ENCODE results near the gene AGER. TPM values are rescaled to one million over a fixed set of nuclear protein-coding genes. Genes with fewer than 3 reads are reported as not detected.
"Not testable (repeated sequence)": the region's sequence is repeated elsewhere in the genome, so short reads cannot be mapped to it uniquely, and the experiment has no call there.

Gene AGER
- total RNA-seq, 1 donor from 2014 or later, result 24.1 TPM

DNA sequence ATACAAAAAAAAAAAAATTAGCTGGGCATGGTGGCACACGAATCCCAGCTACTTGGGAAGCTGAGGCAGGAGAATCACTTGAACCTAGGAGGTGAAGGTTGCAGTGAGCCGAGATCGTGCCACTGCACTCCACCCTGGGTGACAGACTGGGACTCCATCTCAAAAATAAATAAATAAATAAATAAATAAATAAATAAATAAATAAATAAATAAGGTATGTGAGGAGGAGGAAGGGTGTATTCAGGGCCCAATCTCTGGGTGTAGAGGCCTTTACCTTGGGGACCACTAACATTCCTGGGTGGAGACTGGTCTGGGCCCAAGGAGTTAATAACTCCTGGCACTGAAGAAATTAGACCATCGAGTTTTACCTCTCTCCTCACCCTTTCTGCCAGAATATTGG is 27.4 kb upstream of the AGER start:
- H3K36me3 Mint-ChIP-seq (ENCODE audit: low read depth); H3K27ac Mint-ChIP-seq; H3K4me3 Mint-ChIP-seq; DNase-seq; intact Hi-C loops (cut with micrococcal nuclease); H3K4me1 Mint-ChIP-seq; H3K9me3 Mint-ChIP-seq: not testable (repeated sequence)
- peaks cover 13% of the 10 kb centered on the region for H3K27me3 Mint-ChIP-seq

GRCh38 chr6:32210191-32210601 is 26.1 kb upstream of the AGER start:
- no peak overlapping the region for H3K4me3 Mint-ChIP-seq
- peaks cover 16% of the 10 kb centered on the region for H3K27me3 Mint-ChIP-seq
- H3K9me3 Mint-ChIP-seq, result no peaks in the 10 kb centered on the region
- intact Hi-C loops (cut with micrococcal nuclease), result no loop called here
- H3K36me3 Mint-ChIP-seq (ENCODE audit: low read depth), result no peaks in the 10 kb centered on the region
- DNase-seq, result no peak
- H3K27ac Mint-ChIP-seq, result no peak overlapping the region
- H3K4me1 Mint-ChIP-seq, result no peaks in the 10 kb centered on the region

DNA sequence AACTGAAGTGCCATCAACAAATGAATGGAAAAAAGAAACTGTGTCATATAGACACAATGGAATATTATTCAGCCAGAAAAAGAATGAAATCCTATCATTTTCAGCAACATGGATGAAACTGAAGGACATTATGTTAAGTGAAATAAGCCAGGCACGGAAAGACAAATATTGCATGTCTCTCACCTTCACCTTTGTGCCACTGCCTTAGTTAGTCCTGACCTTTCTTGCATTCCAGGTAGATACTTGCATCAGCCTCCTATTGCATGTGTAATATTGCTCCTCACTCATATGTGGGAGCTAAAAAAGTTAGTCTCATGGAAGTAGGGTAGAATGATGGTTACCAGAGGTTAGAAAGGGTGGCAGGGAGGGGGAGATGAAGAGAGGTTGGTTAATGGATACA is 24.9 kb upstream of the AGER start:
- intact Hi-C loops (cut with micrococcal nuclease), result no loop called here

GRCh38 chr6:32204268-32204715 is 20.2 kb upstream of the AGER start:
- no peaks in the 10 kb centered on the region for H3K9me3 Mint-ChIP-seq
- H3K4me3 Mint-ChIP-seq, result no peak overlapping the region
- H3K36me3 Mint-ChIP-seq (ENCODE audit: low read depth), result no peaks in the 10 kb centered on the region
- peaks cover 28% of the 10 kb centered on the region for H3K27me3 Mint-ChIP-seq
- intact Hi-C loops (cut with micrococcal nuclease), result no loop called here
- H3K4me1 Mint-ChIP-seq, result no peaks in the 10 kb centered on the region
- no peak overlapping the region for H3K27ac Mint-ChIP-seq
- DNase-seq, result no peak

More for the DNA sequence above, 24.9 kb upstream of the AGER start:
- Mint-ChIP-seq H3K36me3 (ENCODE audit: low read depth) (no peaks in the 10 kb centered on the region), H3K4me1 (no peaks in the 10 kb centered on the region), H3K27me3 (peaks cover 24% of the 10 kb centered on the region), H3K4me3 (no peak overlapping the region), H3K27ac (no peak overlapping the region), H3K9me3 (no peaks in the 10 kb centered on the region)
- no peak for DNase-seq

- peaks cover 22% of the 10 kb centered on the region for H3K27me3 Mint-ChIP-seq
- no peak overlapping the region for H3K4me3 Mint-ChIP-seq
- H3K27ac Mint-ChIP-seq, result no peak overlapping the region
- intact Hi-C loops (cut with micrococcal nuclease), result no loop called here
- no peaks in the 10 kb centered on the region for H3K36me3 Mint-ChIP-seq (ENCODE audit: low read depth)
- no peak for DNase-seq
- no peaks in the 10 kb centered on the region for H3K4me1 Mint-ChIP-seq
- H3K9me3 Mint-ChIP-seq, result no peaks in the 10 kb centered on the region
Measured at GRCh38 chr6:32203426-32204267, 19.6 kb upstream of the AGER start.

DNA sequence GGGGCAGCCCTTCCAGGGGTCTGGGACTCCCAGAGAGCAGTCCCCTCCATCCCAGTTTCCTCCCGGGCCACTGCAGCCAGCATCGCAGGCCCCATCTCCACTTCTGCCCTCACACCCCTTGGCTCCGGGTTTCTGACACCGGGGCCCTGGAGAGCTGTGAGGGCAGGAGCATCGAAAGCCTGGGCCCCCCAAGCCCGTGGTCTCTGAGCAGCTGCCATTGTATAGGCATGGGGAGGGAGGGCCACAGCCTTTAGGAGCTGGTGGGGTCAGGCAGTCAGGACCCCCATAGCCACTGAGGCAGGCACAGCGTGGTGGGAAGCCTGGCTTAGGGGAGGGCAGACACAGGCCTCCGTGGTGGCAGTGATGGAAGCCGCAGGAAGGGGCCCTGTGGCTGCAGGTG is 18.1 kb upstream of the AGER start:
- Mint-ChIP-seq H3K27me3 (peaks cover 19% of the 10 kb centered on the region), H3K9me3 (no peaks in the 10 kb centered on the region), H3K36me3 (ENCODE audit: low read depth) (no peaks in the 10 kb centered on the region), H3K4me1 (no peaks in the 10 kb centered on the region), H3K4me3 (no peak overlapping the region), H3K27ac (no peak overlapping the region)
- no peak for DNase-seq
- intact Hi-C loops (cut with micrococcal nuclease), result no loop called here

GRCh38 chr6:32200711-32201475 is 16.8 kb upstream of the AGER start:
- intact Hi-C loops (cut with micrococcal nuclease), result no loop called here
- Mint-ChIP-seq H3K27ac (no peak overlapping the region), H3K9me3 (no peaks in the 10 kb centered on the region), H3K27me3 (peaks cover 14% of the 10 kb centered on the region), H3K4me1 (peaks cover 6% of the 10 kb centered on the region), H3K4me3 (no peak overlapping the region), H3K36me3 (ENCODE audit: low read depth) (no peaks in the 10 kb centered on the region)
- no peak for DNase-seq

- Mint-ChIP-seq H3K27me3 (peaks cover 4% of the 10 kb centered on the region), H3K4me1 (peaks cover 22% of the 10 kb centered on the region), H3K4me3 (no peak overlapping the region), H3K36me3 (ENCODE audit: low read depth) (no peaks in the 10 kb centered on the region), H3K27ac (no peak overlapping the region), H3K9me3 (no peaks in the 10 kb centered on the region)
- no peak for DNase-seq
- intact Hi-C loops (cut with micrococcal nuclease), result loop anchor here (5.0 to 10.0 kb wide), 4 partner anchors 653 to 1984 kb away; partner anchors contain the start of genes PSMB9, RGL2, TAP1 and TRIM26
Measured at GRCh38 chr6:32198866-32199265, 14.8 kb upstream of the AGER start.

- DNase-seq, result no peak
- no peak overlapping the region for H3K27ac Mint-ChIP-seq
- H3K36me3 Mint-ChIP-seq (ENCODE audit: low read depth), result no peaks in the 10 kb centered on the region
- H3K4me1 Mint-ChIP-seq, result peaks cover 27% of the 10 kb centered on the region
- no peak overlapping the region for H3K4me3 Mint-ChIP-seq
- H3K27me3 Mint-ChIP-seq, result peaks cover 2% of the 10 kb centered on the region
- intact Hi-C loops (cut with micrococcal nuclease), result loop anchor here (5.0 to 10.0 kb wide), 4 partner anchors 654 to 1984 kb away; partner anchors contain the start of genes PSMB9, RGL2, TAP1 and TRIM26
- no peaks in the 10 kb centered on the region for H3K9me3 Mint-ChIP-seq
Measured at GRCh38 chr6:32198345-32198696, 14.3 kb upstream of the AGER start.

DNA sequence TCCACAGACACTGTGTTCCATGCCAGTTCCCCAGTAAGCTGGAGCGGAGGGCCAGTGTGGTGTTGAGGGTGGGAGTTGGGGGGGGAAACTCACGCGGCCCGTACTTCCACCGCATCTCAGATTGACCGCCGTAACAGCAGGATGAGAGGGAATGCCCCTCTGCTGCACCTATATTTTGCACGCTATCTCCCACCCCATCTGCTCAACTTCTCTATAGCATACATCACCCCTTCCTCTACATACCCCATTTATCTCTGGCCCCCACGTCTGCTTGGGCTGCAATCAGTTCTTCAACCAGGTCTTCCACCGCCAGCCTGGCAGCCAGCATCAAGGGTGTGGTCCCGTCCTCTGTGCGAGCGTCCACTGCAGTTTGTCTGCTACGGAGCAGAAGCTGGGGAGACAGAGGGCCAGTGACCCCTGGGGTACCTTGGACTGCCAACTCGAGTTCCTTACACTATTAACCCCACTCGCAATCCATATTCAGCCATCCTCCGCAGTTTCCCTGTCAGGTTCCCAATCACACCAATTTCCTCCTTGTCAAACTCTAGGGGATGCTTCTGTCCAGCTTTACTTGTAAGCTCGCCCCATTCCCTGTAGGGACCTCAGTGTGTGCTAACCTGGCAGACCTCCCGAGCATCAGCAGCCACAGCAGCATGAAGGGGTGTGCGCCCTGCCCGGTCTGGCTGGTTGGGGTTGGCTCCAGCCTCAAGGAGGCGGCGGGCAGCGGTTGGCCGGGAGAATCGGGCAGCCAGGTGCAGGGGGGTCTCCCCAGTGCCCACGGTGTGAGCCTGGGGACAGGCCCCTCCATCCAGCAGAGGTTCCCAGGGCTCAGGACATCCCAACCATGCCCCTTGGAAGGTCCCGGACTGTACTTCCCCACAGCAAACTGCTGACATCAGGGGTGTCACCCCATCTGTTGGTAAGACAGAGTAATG is 12.9 kb upstream of the AGER start:
- H3K4me1 Mint-ChIP-seq, result peaks cover 31% of the 10 kb centered on the region
- DNase-seq, result no peak
- peak overlapping the region; percentile 98 for H3K4me3 Mint-ChIP-seq
- intact Hi-C loops (cut with micrococcal nuclease), result loop anchor here (5.0 to 10.0 kb wide), 4 partner anchors 655 to 1982 kb away; partner anchors contain the start of genes PSMB9, RGL2, TAP1 and TRIM26
- H3K27ac Mint-ChIP-seq, result peak overlapping the region; percentile 99
- H3K36me3 Mint-ChIP-seq (ENCODE audit: low read depth), result peaks cover 7% of the 10 kb centered on the region
- H3K9me3 Mint-ChIP-seq, result no peaks in the 10 kb centered on the region
- peaks cover 2% of the 10 kb centered on the region for H3K27me3 Mint-ChIP-seq

- H3K9me3 Mint-ChIP-seq, result no peaks in the 10 kb centered on the region
- peaks cover 38% of the 10 kb centered on the region for H3K4me1 Mint-ChIP-seq
- intact Hi-C loops (cut with micrococcal nuclease), result loop anchor here (1.0 to 10.0 kb wide), 9 partner anchors 18 to 1981 kb away; partner anchors contain the start of genes FKBPL, PPT2, PSMB9 and RGL2
- H3K4me3 Mint-ChIP-seq, result peak overlapping the region; percentile 98
- peak overlapping the region; percentile 99 for H3K27ac Mint-ChIP-seq
- peaks cover 2% of the 10 kb centered on the region for H3K27me3 Mint-ChIP-seq
- peaks cover 7% of the 10 kb centered on the region for H3K36me3 Mint-ChIP-seq (ENCODE audit: low read depth)
- DNase-seq, result peak; percentile 89
Measured at GRCh38 chr6:32195902-32196681, 12.0 kb upstream of the AGER start.

DNA sequence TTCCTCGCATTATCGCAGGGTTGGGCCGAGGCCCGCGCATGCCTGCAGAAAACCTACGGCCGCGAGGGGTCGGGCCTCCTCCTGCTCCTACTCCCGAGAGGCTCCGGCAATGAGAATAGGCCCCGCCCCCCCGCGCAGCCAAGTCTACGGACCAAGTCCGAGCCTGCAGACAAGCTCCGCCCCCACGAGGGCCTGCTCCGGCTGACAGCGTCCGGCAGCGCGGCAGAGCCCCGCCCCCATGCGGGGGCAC is 11.5 kb upstream of the AGER start:
- intact Hi-C loops (cut with micrococcal nuclease), result loop anchor here (1.0 to 10.0 kb wide), 9 partner anchors 17 to 1981 kb away; partner anchors contain the start of genes FKBPL, PPT2, PSMB9 and RGL2
- Mint-ChIP-seq H3K27ac (peak overlapping the region; percentile 99), H3K9me3 (no peaks in the 10 kb centered on the region), H3K27me3 (peaks cover 2% of the 10 kb centered on the region), H3K4me3 (peak overlapping the region; percentile 98), H3K4me1 (peaks cover 40% of the 10 kb centered on the region), H3K36me3 (ENCODE audit: low read depth) (peaks cover 9% of the 10 kb centered on the region)
- DNase-seq, result peak; percentile 100
